ENCODE data around the gene CRYGA.
"Not testable (repeated sequence)": the region's sequence is repeated elsewhere in the genome, so short reads cannot be mapped to it uniquely, and the experiment has no call there.

CRYGA gene

DNA sequence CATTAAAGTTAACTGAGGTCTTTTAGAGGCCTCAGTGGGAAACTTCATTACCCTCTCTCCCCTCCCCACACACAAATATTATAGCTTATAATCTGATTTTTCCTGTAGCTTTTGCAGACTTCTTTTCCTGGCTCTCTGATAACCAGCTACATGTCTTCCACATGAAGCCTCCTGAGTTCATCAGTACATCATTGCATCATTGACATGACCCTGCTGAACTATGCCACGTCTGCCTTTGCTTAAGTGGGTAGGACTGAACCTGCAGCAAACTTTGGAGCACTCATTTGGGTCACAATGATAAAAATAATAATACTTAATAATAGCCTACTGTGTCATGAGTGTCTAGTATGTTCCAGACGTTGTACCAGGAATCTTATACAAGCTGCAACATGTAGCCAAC, 7.0 kb downstream of the CRYGA start:
- DNase-seq: no peak

DNA sequence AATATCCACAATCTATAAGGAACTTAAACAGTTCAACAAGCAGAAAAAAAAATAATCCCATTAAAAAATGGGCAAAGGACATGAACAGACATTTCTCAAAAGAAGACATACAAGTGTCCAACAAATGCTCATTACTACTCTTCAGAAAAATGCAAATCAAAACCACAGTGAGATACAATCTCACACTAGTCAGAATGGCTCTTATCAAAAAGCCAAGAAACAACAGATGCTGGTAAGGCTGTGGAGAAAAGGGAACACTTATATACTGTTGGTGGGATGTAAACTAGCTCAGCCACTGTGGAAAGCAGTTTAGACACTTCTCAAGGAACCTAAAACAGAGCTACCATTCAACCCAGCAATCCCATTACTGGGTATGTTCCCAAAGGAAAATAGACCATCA, 10.2 kb downstream of the CRYGA start:
- DNase-seq: no peak

DNA sequence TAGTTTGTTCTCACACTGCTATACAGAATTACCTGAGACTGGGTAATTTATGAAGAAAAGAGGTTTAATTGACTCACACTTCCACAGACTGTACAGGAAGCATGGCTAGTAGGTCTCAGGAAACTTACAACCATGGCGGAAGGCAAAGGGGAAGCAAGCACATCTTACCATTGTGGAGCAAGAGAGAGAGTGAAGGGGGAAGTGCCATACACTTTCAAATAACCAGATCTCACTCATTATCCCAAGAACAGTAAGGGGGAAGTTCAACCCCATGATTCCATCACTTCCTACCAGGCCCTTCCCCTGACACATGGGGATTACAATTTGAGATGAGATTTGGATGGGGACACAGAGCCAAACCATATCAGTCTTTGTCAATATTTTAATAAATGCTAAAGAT, 12.4 kb downstream of the CRYGA start:
- no peak for DNase-seq

DNA sequence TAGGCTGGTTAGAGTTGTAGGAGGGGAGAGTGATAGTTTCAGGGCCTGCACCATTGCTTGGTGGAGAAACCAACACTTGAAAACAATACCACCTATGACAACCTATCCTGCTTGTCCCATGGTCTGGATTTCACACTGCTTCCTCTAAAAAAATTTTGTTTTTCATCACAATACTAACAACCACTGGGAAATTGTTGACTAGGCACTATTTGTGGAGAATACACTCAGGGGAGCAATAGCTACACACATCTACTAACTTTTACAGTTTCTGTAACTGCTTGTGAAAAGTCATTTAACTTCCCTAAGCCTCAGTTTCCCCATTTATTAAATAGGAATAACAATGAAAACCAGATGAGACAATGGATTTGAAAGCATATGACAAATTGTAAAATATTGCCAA, 13.3 kb downstream of the CRYGA start:
- no peak for DNase-seq

DNA sequence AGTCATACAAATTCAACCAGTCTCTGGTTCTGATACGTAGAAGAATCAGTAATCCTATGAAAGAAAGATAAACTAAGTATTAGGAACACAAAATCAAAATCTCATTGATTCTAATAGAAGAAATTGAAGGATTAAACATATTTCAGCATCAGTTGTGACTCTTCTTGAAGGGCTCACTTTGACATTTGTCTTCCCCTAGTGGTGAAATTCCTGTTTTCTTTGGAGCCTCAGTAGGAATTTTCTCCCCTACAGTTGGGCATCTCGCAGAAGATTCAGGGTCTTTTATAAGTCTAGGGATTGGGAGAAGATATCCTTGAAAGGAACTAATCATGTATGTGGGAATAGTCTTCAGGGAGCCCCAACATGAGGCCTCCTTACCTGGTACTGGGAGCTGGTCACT, 14.6 kb downstream of the CRYGA start:
- DNase-seq: no peak

DNA sequence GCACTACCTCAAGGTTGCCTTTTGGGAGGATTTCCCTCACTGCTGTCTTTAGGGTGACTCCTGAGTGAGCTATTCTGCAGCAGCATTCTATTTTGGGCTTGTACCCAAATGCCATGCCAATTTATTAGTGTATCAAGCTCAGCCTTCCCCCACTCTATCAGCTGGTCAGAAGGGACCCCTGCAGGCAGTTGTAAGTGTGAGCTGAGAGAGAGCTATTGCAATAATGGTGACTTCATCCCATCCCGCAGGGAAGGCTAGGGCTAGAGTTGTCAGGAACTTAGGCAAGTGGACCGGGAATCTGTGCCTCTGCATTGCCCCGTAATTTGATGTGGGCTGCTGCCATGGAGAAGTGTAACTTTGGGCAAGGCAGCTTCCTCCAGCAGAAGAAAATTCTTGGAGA, 15.6 kb downstream of the CRYGA start:
- DNase-seq: no peak

DNA sequence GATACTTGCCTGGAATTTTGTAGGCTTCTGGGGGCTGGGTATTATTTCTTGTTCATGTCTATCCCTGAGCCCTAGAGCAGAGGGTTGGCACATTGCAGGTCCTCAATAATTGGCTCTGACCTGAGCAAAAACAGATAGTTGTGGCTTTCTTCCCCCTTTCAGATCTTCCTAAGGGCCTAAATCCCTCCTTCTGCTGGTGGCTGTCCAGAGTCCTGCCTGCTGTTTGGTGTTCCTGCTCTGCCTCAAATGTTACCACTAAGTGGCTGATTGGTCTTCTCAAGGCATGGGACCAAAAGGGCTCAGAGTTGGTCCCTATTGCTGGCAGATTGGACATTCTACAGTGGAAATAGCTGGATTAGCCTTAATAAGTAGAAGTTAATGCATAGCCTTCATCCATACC, 16.4 kb downstream of the CRYGA start:
- no peak for DNase-seq

DNA sequence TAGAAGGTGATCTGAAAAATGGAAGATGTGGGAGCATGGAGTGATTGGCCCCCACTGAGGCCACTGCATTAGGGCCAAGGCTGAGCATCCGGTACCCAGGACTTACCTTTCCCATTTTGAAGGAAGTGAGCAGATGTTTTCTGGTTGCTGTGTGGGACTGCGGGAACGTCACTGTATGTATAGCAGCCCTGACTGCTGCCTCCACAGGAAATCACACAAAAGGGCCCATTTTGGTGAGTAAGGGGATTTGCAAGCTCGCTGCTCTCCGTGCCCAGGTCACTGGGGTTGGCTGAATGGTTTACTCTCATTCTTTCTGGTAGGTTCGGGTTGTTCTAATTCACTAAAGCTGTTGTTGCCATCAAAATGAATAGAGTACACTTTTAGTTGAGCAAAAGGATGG, 17.4 kb downstream of the CRYGA start, which contains the start of gene CRYGB:
Gene CRYGB (minus strand): TSS at position 153 of the 400 bp plus-strand sequence. CDS start 38 bp downstream, at position 115.
- DNase-seq: no peak

DNA sequence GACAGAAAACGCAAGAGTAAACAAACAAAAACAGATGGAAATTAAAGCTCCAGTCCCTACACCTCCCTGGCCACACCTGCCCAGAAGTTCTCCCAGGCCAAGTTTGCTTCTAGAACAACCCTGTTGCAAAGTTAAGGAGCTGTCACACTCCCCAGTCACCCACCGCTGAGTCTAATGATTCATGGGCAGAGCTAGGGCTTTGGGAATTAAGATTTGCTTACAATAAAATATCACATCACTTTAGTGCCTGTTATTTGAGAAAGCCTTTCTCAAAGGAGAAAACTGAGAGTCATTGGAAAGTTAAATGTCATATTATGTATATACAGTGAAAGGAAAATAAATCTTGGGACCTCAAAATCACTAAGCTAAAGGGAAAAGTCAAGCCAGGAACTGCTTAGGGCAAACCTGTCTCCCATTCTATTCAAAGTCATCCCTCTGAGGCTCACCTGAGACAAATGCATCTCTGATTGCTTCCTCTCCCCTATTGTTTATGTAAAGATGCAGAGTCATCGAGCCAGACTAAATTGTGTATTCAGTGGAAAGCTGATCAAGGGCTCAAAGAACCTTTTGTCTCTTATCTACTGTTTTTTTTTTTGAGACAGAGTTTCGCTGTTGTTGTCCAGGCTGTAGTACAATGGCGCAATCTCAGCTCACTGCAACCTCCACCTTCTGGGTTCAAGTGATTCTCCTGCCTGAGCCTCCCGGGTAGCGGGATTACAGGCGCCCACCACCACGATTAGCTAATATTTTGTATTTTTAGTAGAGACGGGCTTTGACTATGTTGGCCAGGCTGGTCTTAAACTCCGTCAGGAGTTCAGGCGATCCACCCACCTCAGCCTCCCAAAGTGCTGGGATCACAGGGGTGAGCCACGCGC, 20.2 kb downstream of the CRYGA start:
- no peak for DNase-seq

DNA sequence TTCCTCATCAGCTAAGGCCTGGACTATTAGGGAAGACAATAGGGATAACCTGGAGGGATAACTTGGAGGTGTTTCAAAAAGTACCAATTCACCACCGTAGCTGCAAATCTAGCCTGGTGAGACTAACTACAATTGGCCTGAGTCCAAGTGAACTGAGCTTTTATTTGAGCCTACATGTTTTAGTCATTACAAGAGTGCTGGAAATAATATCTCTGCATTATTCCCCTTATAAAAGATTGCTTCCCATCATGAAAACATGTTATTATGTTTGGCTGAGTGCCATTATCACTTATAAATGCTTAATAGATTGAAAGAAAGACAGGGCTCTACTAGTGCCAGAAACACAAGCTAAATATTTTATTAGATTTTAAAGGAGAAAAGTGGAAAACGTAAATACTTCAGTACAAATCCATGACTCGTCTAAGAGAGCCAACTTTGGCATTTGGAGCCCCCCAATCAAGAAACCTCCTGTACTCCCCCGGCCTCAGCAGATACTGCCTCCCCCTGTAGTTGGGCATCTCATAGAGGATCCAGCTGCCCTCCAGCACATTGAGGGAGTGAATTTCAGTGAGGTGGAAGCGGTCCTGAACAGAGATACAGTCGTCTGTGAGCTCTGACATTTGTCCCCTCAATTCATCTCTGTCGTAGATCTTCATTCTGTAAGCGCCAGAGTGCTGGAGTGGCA, 21.0 kb downstream of the CRYGA start:
- DNase-seq: no peak

DNA sequence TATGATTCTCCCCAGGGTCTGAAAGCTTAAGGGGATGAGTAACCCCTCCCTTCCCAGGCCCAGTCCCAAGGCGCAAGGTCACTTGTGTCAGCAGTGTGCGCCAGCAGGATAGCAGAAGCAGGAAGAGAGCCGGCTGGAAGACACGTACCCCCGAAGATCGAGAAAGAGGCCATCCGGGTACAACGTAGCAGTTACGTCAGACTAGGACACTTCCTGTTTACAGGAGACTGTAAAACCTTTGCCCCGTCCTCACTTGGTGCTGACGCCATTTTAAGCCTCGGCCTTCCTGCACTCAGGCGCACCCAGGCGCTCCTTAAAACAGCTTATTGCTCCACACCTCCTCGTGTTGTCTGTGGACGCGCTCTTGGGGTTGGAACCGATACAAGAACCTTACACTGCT, 23.9 kb downstream of the CRYGA start:
- no peak for DNase-seq

DNA sequence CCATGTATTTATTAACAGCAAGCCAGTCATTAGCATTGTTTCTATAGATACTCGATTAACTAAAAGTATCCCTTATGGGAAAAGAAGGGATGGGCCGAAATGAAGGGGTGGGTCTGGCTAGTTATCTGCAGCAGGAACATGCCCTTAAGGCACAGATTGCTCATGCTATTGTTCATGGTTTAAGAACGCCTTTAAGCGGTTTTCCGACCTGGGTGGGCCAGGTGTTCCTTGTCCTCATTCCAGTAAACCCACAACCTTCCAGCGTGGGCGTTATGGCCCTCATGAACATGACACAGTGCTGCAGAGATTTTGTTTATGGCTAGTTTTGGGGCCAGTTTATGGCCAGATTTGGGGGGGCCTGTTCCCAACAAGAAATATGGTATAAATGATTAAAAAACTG, 25.1 kb downstream of the CRYGA start:
- not testable (repeated sequence) for DNase-seq

DNA sequence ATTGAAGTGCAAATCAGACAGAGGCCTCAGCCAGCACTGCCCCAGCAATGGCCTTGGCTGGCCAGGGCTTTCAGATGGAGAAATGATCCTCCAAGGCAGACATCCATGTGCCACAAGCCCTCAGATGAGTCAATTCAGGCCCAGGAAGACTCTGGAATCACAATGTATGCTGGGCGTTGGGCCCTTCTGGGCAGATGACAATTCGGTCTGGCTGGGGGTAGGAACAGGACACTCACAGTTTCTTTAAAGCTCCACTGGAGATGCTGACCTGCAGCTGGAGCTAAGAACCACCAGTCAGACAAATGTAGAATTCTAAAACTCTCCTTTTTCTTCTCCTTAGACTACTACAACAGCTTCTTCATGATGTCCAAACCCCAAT, 26.7 kb downstream of the CRYGA start:
- DNase-seq: no peak

DNA sequence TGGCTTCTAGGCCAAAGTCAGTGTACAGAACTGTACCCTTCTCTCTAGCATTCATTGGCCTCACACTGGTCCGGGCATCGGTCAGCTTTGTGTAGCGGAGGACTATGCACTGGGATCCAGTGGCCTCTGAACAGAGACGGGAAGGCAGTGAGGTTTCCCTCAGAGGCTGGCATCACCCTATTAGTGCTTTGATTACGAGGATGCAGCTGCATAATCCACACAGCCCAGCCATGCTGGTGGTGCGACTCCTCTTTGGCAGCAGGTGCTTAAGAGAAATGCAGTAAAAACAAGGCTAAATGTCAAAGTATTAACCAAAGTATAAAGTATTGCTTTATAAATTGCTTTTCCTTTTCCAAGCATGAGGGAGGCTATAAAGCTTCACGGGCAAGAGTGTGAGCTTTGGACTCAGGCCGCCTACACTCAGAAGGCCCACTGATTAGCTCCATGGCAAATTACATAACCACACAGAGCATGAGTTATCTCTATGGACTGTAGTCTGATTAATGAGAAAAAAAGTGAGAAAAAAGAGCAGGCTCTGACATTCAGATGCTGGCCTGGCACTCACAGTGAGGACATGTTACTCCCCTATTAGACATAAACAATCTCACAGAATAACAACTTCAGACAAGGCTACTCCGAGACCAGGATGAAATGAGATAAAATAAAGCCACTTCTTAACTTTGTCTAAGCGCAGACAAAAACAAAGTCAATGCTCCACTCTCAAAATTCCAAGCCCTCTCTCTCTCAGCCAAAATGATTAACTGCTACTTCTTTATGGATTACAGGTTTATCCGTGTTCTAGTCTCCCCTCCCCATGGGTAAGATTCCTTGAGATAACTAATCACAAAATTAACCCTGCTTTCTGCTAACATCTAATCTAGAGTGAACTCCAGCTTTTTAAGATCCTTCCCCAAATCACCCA, 27.3 kb downstream of the CRYGA start:
- no peak for DNase-seq

DNA sequence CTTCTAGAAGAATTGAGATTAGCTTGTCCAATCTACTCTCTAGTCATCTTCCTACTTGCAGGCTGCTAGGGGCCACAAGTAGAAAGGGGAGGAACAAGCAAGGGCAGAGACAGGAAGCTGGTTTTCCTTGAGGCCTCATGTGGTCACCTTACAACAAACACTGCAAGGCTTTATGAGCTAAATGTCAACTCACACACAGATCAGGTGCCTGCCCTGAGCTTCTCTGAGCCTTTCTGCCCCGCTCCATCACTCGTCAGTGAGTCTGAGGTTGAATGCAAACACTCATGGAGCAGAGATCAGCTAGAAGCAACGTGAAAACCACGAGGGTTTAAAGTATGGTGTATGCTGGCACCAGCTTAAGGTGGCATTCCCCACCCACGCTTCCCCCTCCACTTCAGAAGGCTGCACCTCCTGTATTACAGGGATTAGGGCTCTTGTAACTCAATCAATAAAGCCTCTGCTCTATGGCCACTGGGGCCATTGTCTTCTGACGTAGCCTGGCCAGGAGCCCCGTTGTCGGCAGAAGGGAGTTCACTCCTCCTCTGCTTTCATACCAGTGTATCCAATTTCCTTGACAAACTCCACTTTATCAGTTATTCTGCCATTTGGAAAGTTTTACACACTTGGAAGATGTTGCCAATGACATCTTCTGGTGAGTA, 28.3 kb downstream of the CRYGA start:
- DNase-seq: peak; percentile 19 to 23

DNA sequence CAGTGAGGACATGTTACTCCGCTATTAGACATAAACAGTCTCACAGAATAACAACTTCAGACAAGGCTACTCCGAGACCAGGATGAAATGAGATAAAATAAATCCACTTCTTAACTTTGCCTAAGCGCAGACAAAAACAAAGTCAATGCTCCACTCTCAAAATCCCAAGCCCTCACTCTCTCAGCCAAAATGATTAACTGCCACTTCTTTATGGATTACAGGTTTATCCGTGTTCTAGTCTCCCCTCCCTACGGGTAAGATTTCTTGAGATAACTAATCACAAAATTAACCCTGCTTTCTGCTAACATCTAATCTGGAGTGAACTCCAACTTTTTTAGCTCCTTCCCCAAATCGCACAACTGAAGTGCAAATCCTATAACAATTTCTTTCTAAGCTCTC, 32.7 kb downstream of the CRYGA start:
- DNase-seq: no peak

DNA sequence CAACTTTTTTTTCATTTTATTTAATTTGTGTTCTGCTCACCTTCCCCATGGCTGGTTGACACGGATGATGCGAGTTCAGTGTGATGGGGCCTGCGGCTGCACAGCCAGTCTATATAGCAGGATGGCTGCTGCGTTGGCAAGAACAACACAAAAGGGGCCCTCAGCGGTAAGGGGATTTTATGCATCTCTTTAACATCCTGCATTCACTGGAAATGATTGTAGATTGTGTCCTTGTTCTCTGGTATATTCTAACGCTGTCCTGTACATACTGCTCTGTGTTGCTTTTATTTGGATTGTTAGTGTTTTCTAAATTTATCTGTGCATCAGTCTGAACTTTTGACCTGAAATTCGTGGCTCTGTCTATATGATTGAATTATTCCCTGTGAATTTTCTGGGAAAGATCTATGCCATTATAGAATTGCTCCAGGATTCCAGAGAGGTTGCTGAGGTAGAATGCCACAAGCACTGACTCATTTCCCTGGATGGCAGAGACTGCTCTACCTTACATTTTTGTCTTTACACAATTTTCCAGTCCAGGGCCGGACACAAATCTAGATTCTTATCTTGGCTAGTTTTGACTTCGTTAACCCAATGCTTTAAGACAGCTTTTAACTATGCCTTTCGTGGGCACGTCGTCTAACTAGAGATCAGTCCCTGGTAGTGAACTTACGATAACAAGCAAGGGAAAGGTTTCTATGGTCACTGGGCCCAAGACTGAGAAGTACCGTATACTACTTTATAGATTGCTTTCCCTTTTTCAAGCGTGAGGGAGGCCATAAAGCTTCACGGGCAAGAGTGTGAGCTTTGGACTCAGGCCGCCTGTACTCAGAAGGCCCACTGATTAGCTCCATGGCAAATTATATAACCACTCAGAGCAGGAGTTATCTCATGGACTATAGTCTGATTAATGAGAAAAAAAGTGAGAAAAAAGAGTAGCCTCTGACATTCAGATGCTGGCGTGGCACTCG, 33.4 kb downstream of the CRYGA start, which contains the start of gene CRYGC:
Gene CRYGC (minus strand): TSS at position 85 of the 968 bp plus-strand sequence. CDS start 36 bp downstream, at position 49.
- DNase-seq: no peak

DNA sequence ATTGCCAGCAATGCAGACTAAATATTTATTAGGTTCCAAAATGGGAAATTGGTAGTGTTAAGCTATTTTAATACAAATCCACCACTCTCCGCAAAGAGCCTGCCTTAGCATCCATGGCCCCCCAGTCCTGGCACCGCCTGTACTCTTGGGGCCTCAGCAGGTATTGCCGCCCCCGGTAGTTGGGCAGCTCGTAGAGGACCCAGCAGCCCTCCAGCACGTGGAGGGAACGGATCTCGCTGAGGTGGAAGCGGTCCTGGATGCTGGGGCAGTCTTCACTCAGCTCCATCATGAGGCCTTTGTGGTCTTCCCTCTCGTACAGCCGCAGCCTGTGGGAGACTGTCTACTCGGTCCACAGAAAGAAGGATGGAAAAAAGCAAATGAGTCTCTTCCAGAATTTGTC, 35.3 kb downstream of the CRYGA start:
- no peak for DNase-seq

DNA sequence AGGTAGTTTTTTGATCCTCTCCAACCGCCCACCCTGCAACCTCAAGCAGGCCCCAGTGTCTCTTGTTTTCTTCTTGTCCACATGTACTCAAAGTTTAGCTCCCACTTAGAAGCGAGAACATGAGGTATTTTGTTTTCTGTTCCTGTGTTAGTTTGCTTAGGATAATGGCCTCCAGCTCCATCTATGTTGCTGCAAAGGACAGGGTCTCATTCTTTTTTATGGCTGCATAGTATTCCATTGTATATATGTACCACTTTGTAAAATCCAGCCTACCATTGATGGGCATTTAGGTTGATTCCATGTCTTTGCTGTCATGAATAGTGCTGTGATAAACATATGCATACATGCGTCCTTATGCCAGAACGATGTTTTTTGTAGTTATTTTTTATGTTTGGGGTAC, 36.3 kb downstream of the CRYGA start:
- no peak for DNase-seq

DNA sequence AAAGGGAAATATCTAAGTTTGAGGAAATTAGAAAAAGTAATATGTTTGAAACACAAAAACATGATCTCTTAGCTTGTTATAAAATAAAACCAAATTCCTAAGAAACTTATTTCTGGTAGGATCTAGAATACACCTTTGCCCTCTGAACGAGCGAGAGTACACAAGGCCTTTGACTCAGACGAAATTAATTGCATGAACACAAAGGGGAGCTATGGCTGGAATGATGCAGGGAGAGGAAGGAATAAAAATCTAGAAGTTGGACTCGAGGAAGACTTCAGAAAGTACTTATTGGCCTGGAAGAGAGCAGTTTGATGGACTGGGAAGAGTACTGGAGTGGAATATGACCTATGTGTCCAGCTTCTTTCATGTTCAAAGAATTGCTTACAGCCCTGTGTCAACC, 38.1 kb downstream of the CRYGA start:
- no peak for DNase-seq

DNA sequence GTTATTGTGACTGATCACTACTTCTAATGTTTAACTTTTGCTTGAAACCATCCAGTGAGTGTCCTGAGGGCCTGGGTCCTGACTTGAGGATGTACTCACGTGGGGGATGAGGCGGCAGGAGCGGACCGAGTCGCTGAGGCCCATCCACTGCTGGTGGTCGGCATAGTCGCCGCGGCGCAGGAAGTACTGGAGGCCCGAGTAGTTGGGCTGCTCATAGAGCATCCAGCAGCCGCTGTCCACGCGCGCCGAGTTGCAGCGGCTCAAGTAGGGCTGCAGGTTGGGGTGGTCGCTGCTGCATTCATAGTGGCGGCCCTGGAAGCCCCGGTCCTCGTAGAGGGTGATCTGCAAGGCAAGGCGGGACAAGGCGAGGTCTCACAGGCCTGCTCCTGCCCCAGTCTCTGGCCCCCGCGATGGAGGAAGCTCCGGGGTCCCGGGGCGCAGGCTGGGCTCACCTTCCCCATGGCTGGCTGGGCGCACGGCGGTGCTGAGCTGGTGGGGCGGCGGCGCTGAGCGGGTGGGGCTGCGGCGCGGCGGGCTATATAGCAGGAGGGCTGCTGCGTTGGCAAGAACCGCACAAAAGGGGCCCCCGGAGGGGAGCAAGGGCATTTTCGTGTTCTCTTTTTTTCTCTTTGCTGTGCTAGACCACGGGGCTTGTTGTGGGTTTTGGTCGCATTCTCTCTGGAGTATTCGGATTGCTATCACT, 39.2 kb downstream of the CRYGA start, which contains the start of gene CRYGD:
Gene CRYGD (minus strand): TSS at position 512 of the 703 bp plus-strand sequence. CDS start 51 bp downstream, at position 461.
- peak; percentile 22 to 28 for DNase-seq
